Body of pancreas (tissue), 4 donors: ENCODE results near the gene SMC1A.

ENCODE experiments used
- CTCF ChIP-seq, 7 experiments: fragments of 450-650 bp in 4 of 7; fragments of 200-600 bp in 3 of 7; sonication (generic) in 3 of 7; IDR thresholded peaks; one replicate each; pipeline ENCODE4 v1.5.1; 2016 to 2019; ENCODE audit warnings: antibody characterized with exemption in 7 of 7
- POLR2A ChIP-seq, 3 donors: fragments of 450-650 bp; IDR thresholded peaks; one replicate each; pipeline ENCODE4 v1.6.1; 2016; ENCODE audit warnings: antibody characterized with exemption in 3 of 3, mild to moderate bottlenecking in 2 of 3

GRCh38 chrX:53376888-53377287 is 45.6 kb downstream of the SMC1A start:
- TF ChIP-seq CTCF (IDR thresholded peaks at IDR 0.05): no peak
- TF ChIP-seq POLR2A (IDR thresholded peaks at IDR 0.05): no peak
